Mesendoderm (in vitro differentiated cells): ENCODE data around the gene CTIF.

Experiments used
- DNase-seq: peaks from one replicate; pipeline ENCODE4 v3.0.0; 2013
- H2AK5ac ChIP-seq: 2 replicates; pipeline ENCODE4 v1.6.1; 2013; ENCODE audit warnings: low read length, inconsistent platforms
- H2BK120ac ChIP-seq: 2 replicates; pipeline ENCODE4 v1.6.1; 2013; ENCODE audit warnings: low read depth, mild to moderate bottlenecking, low read length, moderate library complexity, mixed read lengths
- H2BK15ac ChIP-seq: replicated peaks from 2 replicates; pipeline ENCODE4 v1.6.1; 2013; ENCODE audit warnings: low read depth, mild to moderate bottlenecking, moderate library complexity
- H2BK5ac ChIP-seq: 2 replicates; pipeline ENCODE4 v1.6.1; 2013; ENCODE audit warnings: low read length, inconsistent platforms
- H3K18ac ChIP-seq: 2 replicates; pipeline ENCODE4 v1.6.1; 2013; ENCODE audit warnings: mild to moderate bottlenecking, low read length, mixed read lengths
- H3K23ac ChIP-seq: one replicate; pipeline ENCODE4 v1.6.1; 2013; ENCODE audit warnings: low read length
- H3K27ac ChIP-seq: 2 replicates; pipeline ENCODE4 v1.5.1; 2013; ENCODE audit warnings: low read depth, mild to moderate bottlenecking, inconsistent platforms, low read length, moderate library complexity
- H3K27me3 ChIP-seq: 2 replicates; pipeline ENCODE4 v1.6.1; 2013; ENCODE audit warnings: low read length, control low read depth, mild to moderate bottlenecking, inconsistent platforms; ENCODE audit not compliant: insufficient read depth, poor library complexity
- H3K36me3 ChIP-seq: 2 replicates; pipeline ENCODE4 v1.6.1; 2013; ENCODE audit warnings: low read length, inconsistent platforms; ENCODE audit not compliant: control insufficient read depth, insufficient read depth
- H3K4ac ChIP-seq: one replicate; pipeline ENCODE4 v1.6.1; 2013; ENCODE audit warnings: low read depth, mild to moderate bottlenecking, low read length, moderate library complexity
- H3K4me1 ChIP-seq: 2 replicates; pipeline ENCODE4 v1.6.1; 2013; ENCODE audit warnings: low read depth, low read length, inconsistent platforms; ENCODE audit not compliant: control insufficient read depth
- H3K4me2 ChIP-seq: 2 replicates; pipeline ENCODE4 v1.6.1; 2013; ENCODE audit warnings: low read length
- H3K4me3 ChIP-seq: 2 replicates; pipeline ENCODE4 v1.5.1; 2013; ENCODE audit warnings: mild to moderate bottlenecking, low read length
- H3K56ac ChIP-seq: one replicate; pipeline ENCODE4 v1.6.1; 2013; ENCODE audit warnings: low read length
- H3K79me1 ChIP-seq: 2 replicates; pipeline ENCODE4 v1.6.1; 2013; ENCODE audit warnings: low read length, inconsistent platforms
- H3K79me2 ChIP-seq: 2 replicates; pipeline ENCODE4 v1.6.1; 2013; ENCODE audit warnings: mild to moderate bottlenecking, low read length; ENCODE audit not compliant: control insufficient read depth, insufficient read depth
- H3K9ac ChIP-seq: 2 replicates; pipeline ENCODE4 v1.6.1; 2013; ENCODE audit warnings: low read length, inconsistent platforms
- H4K5ac ChIP-seq: one replicate; pipeline ENCODE4 v1.6.1; 2013; ENCODE audit warnings: low read length
- H4K8ac ChIP-seq: one replicate; pipeline ENCODE4 v1.6.1; 2013; ENCODE audit warnings: low read depth, mild to moderate bottlenecking, control low read depth, low read length, moderate library complexity
- WGBS: extraction: QIAGEN DNeasy Blood & Tissue Kit; methylation state at CpG from one replicate; pipeline ENCODE4 v1.1.7; 2013; ENCODE audit warnings: low lambda C conversion rate, missing lambda C conversion rate; ENCODE audit not compliant: insufficient coverage; ENCODE audit errors: extremely low coverage; 5-methylcytosine and 5-hydroxymethylcytosine counted together

CTIF gene

DNA sequence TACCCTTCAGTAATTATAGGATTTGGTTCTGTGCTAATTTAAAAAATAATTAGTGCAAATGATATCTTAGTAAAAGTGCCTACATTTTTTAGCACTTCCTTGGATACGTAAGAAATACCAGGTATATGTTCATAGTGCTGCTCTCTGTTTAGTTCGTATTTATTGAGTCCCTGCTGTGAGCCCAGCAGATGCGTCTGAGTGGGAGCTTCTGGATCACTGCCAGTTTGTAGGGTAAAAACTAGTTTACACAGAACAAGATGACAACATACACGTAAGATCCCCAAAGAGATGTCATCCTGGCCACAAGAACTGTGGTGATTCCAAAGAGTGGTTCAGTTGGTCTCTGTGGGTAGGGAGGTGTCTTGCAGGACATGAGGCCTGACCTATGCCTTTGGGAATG is 103.2 kb downstream of the CTIF start:
- no peaks in the 10 kb centered on the region for H3K79me1 ChIP-seq
- H3K56ac ChIP-seq, result no peak overlapping the region
- no peak overlapping the region for H4K5ac ChIP-seq
- no peak overlapping the region for H4K8ac ChIP-seq
- H3K79me2 ChIP-seq, result no peaks in the 10 kb centered on the region
- no peak overlapping the region for H2BK120ac ChIP-seq
- H3K36me3 ChIP-seq, result no peaks in the 10 kb centered on the region
- no CpG with 5 or more reads among the region's 4 CpGs for WGBS
- H3K23ac ChIP-seq, result no peak overlapping the region
- no peak overlapping the region for H3K27ac ChIP-seq
- H2BK5ac ChIP-seq, result no peak overlapping the region
- H2BK15ac ChIP-seq, result no peak overlapping the region
- H3K18ac ChIP-seq, result no peak overlapping the region
- H3K4me2 ChIP-seq, result no peak overlapping the region
- no peaks in the 10 kb centered on the region for H3K4me1 ChIP-seq
- H2AK5ac ChIP-seq, result no peak overlapping the region
- no peak overlapping the region for H3K4ac ChIP-seq
- H3K9ac ChIP-seq, result no peak overlapping the region
- H3K27me3 ChIP-seq, result no peaks in the 10 kb centered on the region
- no peak for DNase-seq
- no peak overlapping the region for H3K4me3 ChIP-seq

DNA sequence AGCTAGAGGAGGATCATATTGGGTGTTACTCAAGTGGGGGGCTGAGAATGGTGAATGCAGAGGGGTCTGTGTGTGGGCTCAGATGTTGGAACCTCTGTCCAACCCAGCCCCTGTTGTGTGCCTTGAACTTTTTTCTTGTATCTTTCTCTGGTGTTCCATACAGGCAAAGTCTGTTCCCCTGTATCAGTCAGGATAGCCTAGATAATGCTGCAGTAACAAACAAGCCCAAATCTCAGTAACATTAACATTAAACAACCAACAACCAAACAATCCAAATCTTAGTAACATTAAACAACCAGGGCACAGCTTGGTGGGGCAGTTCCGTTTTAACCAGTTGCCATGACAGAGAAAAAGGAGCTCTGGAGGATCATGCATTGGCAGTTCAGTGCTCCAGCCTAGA is 103.7 kb downstream of the CTIF start:
- no CpG with 5 or more reads among the region's 1 CpG for WGBS
- Histone ChIP-seq H3K56ac (no peak overlapping the region), H2AK5ac (no peak overlapping the region), H4K8ac (no peak overlapping the region), H3K9ac (no peak overlapping the region), H3K4me3 (no peak overlapping the region), H3K4me1 (no peaks in the 10 kb centered on the region), H3K4me2 (no peak overlapping the region), H2BK120ac (no peak overlapping the region), H2BK15ac (no peak overlapping the region), H2BK5ac (no peak overlapping the region), H3K23ac (no peak overlapping the region), H3K36me3 (no peaks in the 10 kb centered on the region), H3K27me3 (no peaks in the 10 kb centered on the region), H3K4ac (no peak overlapping the region), H3K79me2 (no peaks in the 10 kb centered on the region), H3K27ac (no peak overlapping the region), H3K18ac (no peak overlapping the region), H4K5ac (no peak overlapping the region), H3K79me1 (no peaks in the 10 kb centered on the region)
- no peak for DNase-seq

DNA sequence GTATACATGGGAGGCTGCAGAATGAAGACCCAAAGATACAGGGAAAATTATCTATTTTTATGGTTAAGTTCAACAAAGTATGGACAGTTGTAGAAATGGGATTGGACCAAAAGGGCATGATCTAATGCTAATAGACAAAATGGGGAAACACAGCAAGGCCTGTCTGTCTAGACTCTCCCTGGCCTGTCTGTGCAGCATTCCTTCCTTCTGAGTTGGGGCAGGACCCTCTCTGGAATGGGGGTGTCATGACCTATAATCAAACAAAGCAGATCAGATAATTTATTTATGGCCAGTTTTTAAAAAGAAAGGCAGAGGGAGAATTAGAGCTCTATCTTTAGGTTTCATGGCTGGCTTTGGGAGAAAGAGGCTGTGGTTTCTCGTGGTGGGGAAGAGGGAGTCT is 104.4 kb downstream of the CTIF start:
- no peaks in the 10 kb centered on the region for H3K79me1 ChIP-seq
- no peak overlapping the region for H3K4me3 ChIP-seq
- H3K4ac ChIP-seq, result no peak overlapping the region
- H3K27me3 ChIP-seq, result no peaks in the 10 kb centered on the region
- H2BK120ac ChIP-seq, result no peak overlapping the region
- no peak overlapping the region for H3K18ac ChIP-seq
- no peak overlapping the region for H3K27ac ChIP-seq
- no peak overlapping the region for H3K9ac ChIP-seq
- no peak for DNase-seq
- H4K8ac ChIP-seq, result no peak overlapping the region
- H3K4me2 ChIP-seq, result no peak overlapping the region
- no peaks in the 10 kb centered on the region for H3K79me2 ChIP-seq
- no peak overlapping the region for H2BK5ac ChIP-seq
- no peak overlapping the region for H3K23ac ChIP-seq
- H3K36me3 ChIP-seq, result no peaks in the 10 kb centered on the region
- H2AK5ac ChIP-seq, result no peak overlapping the region
- no CpG with 5 or more reads among the region's 1 CpG for WGBS
- H4K5ac ChIP-seq, result no peak overlapping the region
- no peak overlapping the region for H3K56ac ChIP-seq
- H2BK15ac ChIP-seq, result no peak overlapping the region
- H3K4me1 ChIP-seq, result no peaks in the 10 kb centered on the region

DNA sequence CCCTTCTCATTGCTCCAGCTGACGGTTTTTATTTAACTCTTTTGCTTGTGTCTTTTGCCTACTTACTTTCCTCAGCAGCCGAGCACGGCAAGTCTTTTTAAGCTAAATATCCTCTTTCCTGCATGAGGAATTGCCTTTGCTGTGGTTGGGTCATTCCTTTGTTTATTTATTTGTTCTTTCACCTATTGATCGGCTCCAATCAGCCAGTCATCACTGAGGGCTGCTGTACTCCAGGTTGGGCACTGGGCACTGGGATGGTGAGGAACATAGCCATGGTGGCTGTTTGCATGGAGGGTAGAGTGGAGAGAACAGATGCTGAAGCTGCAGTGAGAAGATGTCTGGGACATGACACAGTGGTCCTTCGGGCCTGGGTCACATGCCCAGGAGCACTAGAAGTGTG is 105.2 kb downstream of the CTIF start:
- Histone ChIP-seq H2BK15ac (no peak overlapping the region), H3K18ac (no peak overlapping the region), H3K4ac (no peak overlapping the region), H2BK120ac (no peak overlapping the region), H2AK5ac (no peak overlapping the region), H3K4me2 (no peak overlapping the region), H3K9ac (no peak overlapping the region), H2BK5ac (no peak overlapping the region), H3K56ac (no peak overlapping the region), H4K8ac (no peak overlapping the region), H3K79me1 (no peaks in the 10 kb centered on the region), H4K5ac (no peak overlapping the region), H3K27me3 (no peaks in the 10 kb centered on the region), H3K4me3 (no peak overlapping the region), H3K27ac (no peak overlapping the region), H3K79me2 (no peaks in the 10 kb centered on the region), H3K4me1 (peaks cover under 1% of the 10 kb centered on the region), H3K36me3 (no peaks in the 10 kb centered on the region), H3K23ac (no peak overlapping the region)
- WGBS, result no CpG with 5 or more reads among the region's 5 CpGs
- DNase-seq, result no peak

DNA sequence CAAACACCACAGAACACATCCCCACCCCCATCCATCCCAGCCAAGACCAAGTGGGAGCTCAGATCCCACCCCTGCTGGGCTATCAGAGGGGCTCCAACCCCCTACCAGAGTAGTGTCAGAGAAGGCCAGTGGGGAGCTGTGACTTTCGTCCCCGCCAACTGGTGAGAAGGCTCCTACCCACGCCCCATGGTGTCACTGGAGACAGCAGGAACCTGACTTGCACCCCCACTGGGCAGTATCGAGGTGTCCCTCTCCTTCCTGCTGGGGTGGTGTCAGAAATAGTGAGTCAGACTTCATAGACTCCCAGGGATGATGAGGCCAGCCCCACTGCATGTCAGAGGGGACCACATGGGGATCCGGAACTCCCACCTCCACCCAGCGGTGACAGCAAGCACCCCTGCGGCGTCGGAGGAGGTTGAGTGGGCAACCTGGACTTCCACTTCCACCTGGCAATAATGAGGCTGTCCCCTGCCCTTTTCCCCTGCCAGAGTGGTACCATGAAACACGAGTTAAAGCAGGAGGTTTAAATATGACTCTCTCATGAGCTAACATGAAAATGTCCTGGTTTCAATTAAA is 106.7 kb downstream of the CTIF start:
- Histone ChIP-seq H4K8ac (no peak overlapping the region), H2AK5ac (no peak overlapping the region), H3K27ac (no peak overlapping the region), H3K79me2 (no peaks in the 10 kb centered on the region), H2BK5ac (no peak overlapping the region), H3K56ac (no peak overlapping the region), H4K5ac (no peak overlapping the region), H3K4ac (no peak overlapping the region), H3K4me3 (no peak overlapping the region), H2BK120ac (no peak overlapping the region), H2BK15ac (no peak overlapping the region), H3K23ac (no peak overlapping the region), H3K18ac (no peak overlapping the region), H3K9ac (no peak overlapping the region), H3K27me3 (no peaks in the 10 kb centered on the region), H3K4me2 (no peak overlapping the region), H3K79me1 (no peaks in the 10 kb centered on the region), H3K4me1 (peaks cover 1% of the 10 kb centered on the region), H3K36me3 (no peaks in the 10 kb centered on the region)
- no CpG with 5 or more reads among the region's 10 CpGs for WGBS
- no peak for DNase-seq

DNA sequence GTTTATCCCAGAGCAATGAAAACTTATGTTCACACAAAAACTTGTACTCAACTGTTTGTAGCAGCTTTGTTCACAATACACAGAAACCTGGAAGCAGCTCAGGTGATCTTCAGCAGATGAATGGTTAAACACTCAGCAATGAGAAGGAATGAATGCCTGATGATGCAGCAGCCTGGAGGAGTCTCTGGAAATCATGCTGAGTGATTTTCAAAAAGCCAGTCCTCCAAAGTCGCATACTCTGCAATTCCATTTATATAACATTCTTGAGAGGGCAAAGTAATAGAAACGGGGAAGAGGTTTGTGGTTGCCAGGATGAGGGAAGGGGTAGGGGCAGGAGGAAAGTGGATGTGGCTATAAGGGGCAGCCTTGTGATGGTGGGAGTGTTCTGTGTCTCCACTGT is 108.1 kb downstream of the CTIF start:
- no peak overlapping the region for H4K5ac ChIP-seq
- no peak overlapping the region for H3K4ac ChIP-seq
- H3K18ac ChIP-seq, result no peak overlapping the region
- H2BK120ac ChIP-seq, result no peak overlapping the region
- H3K4me2 ChIP-seq, result no peak overlapping the region
- H3K27ac ChIP-seq, result no peak overlapping the region
- H2AK5ac ChIP-seq, result no peak overlapping the region
- H3K4me3 ChIP-seq, result no peak overlapping the region
- no peaks in the 10 kb centered on the region for H3K27me3 ChIP-seq
- H3K79me2 ChIP-seq, result no peaks in the 10 kb centered on the region
- peaks cover 1% of the 10 kb centered on the region for H3K4me1 ChIP-seq
- H3K9ac ChIP-seq, result no peak overlapping the region
- no peak overlapping the region for H3K23ac ChIP-seq
- WGBS, result no CpG with 5 or more reads among the region's 2 CpGs
- no peak overlapping the region for H2BK15ac ChIP-seq
- no peaks in the 10 kb centered on the region for H3K36me3 ChIP-seq
- no peaks in the 10 kb centered on the region for H3K79me1 ChIP-seq
- DNase-seq, result no peak
- no peak overlapping the region for H2BK5ac ChIP-seq
- no peak overlapping the region for H3K56ac ChIP-seq
- no peak overlapping the region for H4K8ac ChIP-seq
